Suprapubic skin (tissue), 4 donors: ENCODE results near the gene BCAP31.

ENCODE experiments used
- EP300 ChIP-seq: sonication (generic); formaldehyde crosslinking; IDR thresholded peaks from one replicate; pipeline ENCODE4 v1.6.1; 2017; ENCODE audit warnings: antibody characterized with exemption
- POLR2A ChIP-seq, 2 donors: fragments of 450-650 bp; IDR thresholded peaks; one replicate each; pipeline ENCODE4 v1.6.1; 2017; ENCODE audit warnings: antibody characterized with exemption in 2 of 2, mild to moderate bottlenecking in 2 of 2, moderate library complexity in 2 of 2
- POLR2AphosphoS5 ChIP-seq, 3 donors: sonication (generic); formaldehyde crosslinking; IDR thresholded peaks; one replicate each; pipeline ENCODE4 v1.6.1; 2017; ENCODE audit warnings: antibody characterized with exemption in 3 of 3
- TF ChIP-seq, protein P1 (sequence below), 2 donors: fragments of 200-600 bp in 1 of 2; fragments of 450-650 bp in 1 of 2; sonication (generic) in 1 of 2; IDR thresholded peaks; one replicate each; pipeline ENCODE4 v1.5.1; 2016 to 2019; ENCODE audit warnings: antibody characterized with exemption in 2 of 2, mild to moderate bottlenecking in 1 of 2, moderate library complexity in 1 of 2

DNA sequence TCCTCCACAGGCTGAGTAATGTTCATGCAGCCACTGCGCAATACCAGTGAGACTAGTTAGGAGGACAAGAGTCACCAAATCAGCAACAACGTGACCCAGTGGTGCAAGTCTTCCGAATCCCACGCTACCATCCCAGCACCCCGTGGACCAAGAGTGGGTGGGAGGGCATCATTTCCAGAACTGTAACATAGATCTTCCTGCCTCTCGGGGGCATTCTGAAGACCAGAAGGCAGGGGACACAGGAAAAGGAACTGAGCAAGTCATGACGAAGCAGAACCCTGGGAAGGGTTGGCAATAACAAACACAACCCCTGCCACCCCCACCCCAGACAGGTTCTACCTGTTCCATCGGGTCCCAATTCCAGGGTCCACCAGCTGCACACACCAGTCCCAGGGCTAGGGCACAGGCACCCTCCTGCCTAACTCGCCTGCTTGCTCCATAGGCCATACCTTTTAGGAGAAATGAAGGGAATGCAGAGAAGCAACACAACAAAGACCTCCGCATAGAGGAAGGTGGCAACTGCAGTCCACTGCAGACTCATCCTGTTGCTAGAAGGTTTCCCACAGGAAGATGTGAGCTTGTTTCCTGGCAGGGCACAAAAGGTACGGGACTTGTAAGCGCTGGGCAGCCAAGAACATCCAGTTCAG is 1.4 kb downstream of the BCAP31 start:
- TF ChIP-seq, protein P1, sequence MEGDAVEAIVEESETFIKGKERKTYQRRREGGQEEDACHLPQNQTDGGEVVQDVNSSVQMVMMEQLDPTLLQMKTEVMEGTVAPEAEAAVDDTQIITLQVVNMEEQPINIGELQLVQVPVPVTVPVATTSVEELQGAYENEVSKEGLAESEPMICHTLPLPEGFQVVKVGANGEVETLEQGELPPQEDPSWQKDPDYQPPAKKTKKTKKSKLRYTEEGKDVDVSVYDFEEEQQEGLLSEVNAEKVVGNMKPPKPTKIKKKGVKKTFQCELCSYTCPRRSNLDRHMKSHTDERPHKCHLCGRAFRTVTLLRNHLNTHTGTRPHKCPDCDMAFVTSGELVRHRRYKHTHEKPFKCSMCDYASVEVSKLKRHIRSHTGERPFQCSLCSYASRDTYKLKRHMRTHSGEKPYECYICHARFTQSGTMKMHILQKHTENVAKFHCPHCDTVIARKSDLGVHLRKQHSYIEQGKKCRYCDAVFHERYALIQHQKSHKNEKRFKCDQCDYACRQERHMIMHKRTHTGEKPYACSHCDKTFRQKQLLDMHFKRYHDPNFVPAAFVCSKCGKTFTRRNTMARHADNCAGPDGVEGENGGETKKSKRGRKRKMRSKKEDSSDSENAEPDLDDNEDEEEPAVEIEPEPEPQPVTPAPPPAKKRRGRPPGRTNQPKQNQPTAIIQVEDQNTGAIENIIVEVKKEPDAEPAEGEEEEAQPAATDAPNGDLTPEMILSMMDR (IDR thresholded peaks at IDR 0.05), result no peak
- no peak for TF ChIP-seq POLR2A (IDR thresholded peaks at IDR 0.05)
- TF ChIP-seq POLR2AphosphoS5 (IDR thresholded peaks at IDR 0.05), result no peak
- no peak for TF ChIP-seq EP300
